HepG2 (cell line): ENCODE measurements around the gene CADPS. TPM values are rescaled to one million over a fixed set of nuclear protein-coding genes. Genes with fewer than 3 reads are reported as not detected.

ENCODE experiments used
- ATAC-seq: fragments of 200-7000 bp; cut with Tn5 transposase; 3 replicates; pipeline ENCODE4 v1.9.1; 2020; ENCODE audit warnings: mild to moderate bottlenecking, moderate library complexity
- BruUV-seq: library from RNA; stranded (reverse); fragments of 400-500 nt; replicated peaks from 2 replicates; lab custom pipeline; 2021; lab: Mats Ljungman, UMichigan
- CTCF ChIA-PET: fragments of 300-600 bp; formaldehyde crosslinking; extraction: SDS; loops from one replicate; lab custom pipeline; 2021; ENCODE audit warnings: low total read pairs, inconsistent platforms, low intra/inter-chr PET ratio; lab: Yijun Ruan, JAX
- POLR2A ChIA-PET: fragments of 350-600 bp; sonication (Branson Sonifier 250); formaldehyde crosslinking; loops from one replicate; lab custom pipeline; 2020; ENCODE audit warnings: antibody characterized with exemption, inconsistent platforms; lab: Yijun Ruan, JAX
- DNase-seq: peaks from one replicate; pipeline ENCODE4 v3.0.0-alpha.2; 2015; ENCODE audit warnings: low spot score
- FAIRE-seq: peaks from 3 replicates; lab custom pipeline; 2011; peaks lifted over from hg19 to GRCh38; lab: Jason Lieb, UNC
- H2AFZ ChIP-seq: one replicate; pipeline ENCODE4 v1.6.1; 2011; ENCODE audit warnings: low read length, inconsistent platforms
- H3K27ac ChIP-seq: fragments of 300-600 bp; 3 replicates; pipeline ENCODE4 v1.8.0; 2011; ENCODE audit warnings: mixed run types, mild to moderate bottlenecking, mixed read lengths, low read length, inconsistent platforms; ENCODE audit not compliant: insufficient read depth; ENCODE audit errors: extremely low read length
- H3K27me3 ChIP-seq, 2 experiments: fragments of 200-600 bp in 1 of 2; 2 replicates in 1 of 2; 3 replicates in 1 of 2; pipeline versions ENCODE4 v1.6.0 to v1.8.0; 2011; ENCODE audit warnings: low read length in 2 of 2, mild to moderate bottlenecking in 2 of 2, moderate library complexity in 2 of 2, inconsistent platforms in 1 of 2; ENCODE audit not compliant: insufficient read depth in 2 of 2, control insufficient read depth in 1 of 2
- H3K36me3 ChIP-seq, 2 experiments: fragments of 200-600 bp in 1 of 2; replicated peaks in 1 of 2; 2 replicates in 1 of 2; 3 replicates in 1 of 2; pipeline versions ENCODE4 v1.5.1 to v1.8.0; 2011; ENCODE audit warnings: low read length in 2 of 2, inconsistent platforms in 1 of 2; ENCODE audit not compliant: insufficient read depth in 2 of 2, control insufficient read depth in 1 of 2
- H3K4me1 ChIP-seq: 2 replicates; pipeline ENCODE4 v1.5.1; 2012; ENCODE audit warnings: low read length, inconsistent platforms; ENCODE audit not compliant: insufficient read depth
- H3K4me2 ChIP-seq: 2 replicates; pipeline ENCODE4 v1.6.0; 2011; ENCODE audit warnings: low read depth, low read length, inconsistent platforms
- H3K4me3 ChIP-seq, 3 experiments: fragments of 200-600 bp in 1 of 3; sonication (generic), shearing (Covaris generic) in 1 of 3; replicated peaks in 1 of 3; 2 replicates each; pipeline ENCODE4 v1.5.1; 2011 to 2016; ENCODE audit warnings: low read length in 3 of 3, inconsistent platforms in 2 of 3, low read depth in 2 of 3, mild to moderate bottlenecking in 2 of 3, control low read depth in 1 of 3, mixed read lengths in 1 of 3; ENCODE audit not compliant: insufficient read depth in 1 of 3
- H3K79me2 ChIP-seq: one replicate; pipeline ENCODE4 v1.6.1; 2011; ENCODE audit warnings: low read length, inconsistent platforms; ENCODE audit not compliant: insufficient read depth
- H3K9ac ChIP-seq: 2 replicates; pipeline ENCODE4 v1.6.0; 2011; ENCODE audit warnings: mild to moderate bottlenecking, low read depth, low read length, inconsistent platforms; ENCODE audit not compliant: insufficient read depth
- H3K9me3 ChIP-seq: 2 replicates; pipeline ENCODE4 v1.5.1; 2012; ENCODE audit warnings: mild to moderate bottlenecking, low read length
- H4K20me1 ChIP-seq: 2 replicates; pipeline ENCODE4 v1.6.0; 2011; ENCODE audit warnings: inconsistent platforms, mild to moderate bottlenecking, low read length, moderate library complexity; ENCODE audit not compliant: insufficient read depth
- FOXA3 ChIP-seq: IDR thresholded peaks from 2 replicates; pipeline ENCODE4 v1.6.1; 2016; ENCODE audit warnings: missing genetic modification reagents, missing compliant biosample characterization
- GATAD2A ChIP-seq: IDR thresholded peaks from 2 replicates; pipeline ENCODE4 v1.6.1; 2016
- MAFF ChIP-seq: IDR thresholded peaks from 2 replicates; pipeline ENCODE4 v1.6.1; 2011; ENCODE audit warnings: low read depth, low read length, improper control_type of control experiment
- MBD4 ChIP-seq: IDR thresholded peaks from 2 replicates; pipeline ENCODE4 v1.6.1; 2012; ENCODE audit warnings: low read length, inconsistent platforms, borderline replicate concordance
- SATB2 ChIP-seq: sonication (generic); formaldehyde crosslinking; IDR thresholded peaks from 2 replicates; pipeline ENCODE4 v1.5.0; 2020; ENCODE audit warnings: missing genetic modification reagents
- SKI ChIP-seq: fragments of 450-650 bp; IDR thresholded peaks from one replicate; pipeline ENCODE4 v1.6.1; 2018; ENCODE audit warnings: mild to moderate bottlenecking; ENCODE audit not compliant: partially characterized antibody
- TAF15 ChIP-seq: fragments of 200-400 bp; formaldehyde crosslinking; IDR thresholded peaks from one replicate; pipeline ENCODE4 v1.6.1; 2018; ENCODE audit warnings: mild to moderate bottlenecking, low read depth, low read length; ENCODE audit not compliant: poor library complexity, severe bottlenecking
- ZBTB14 ChIP-seq: sonication (generic); formaldehyde crosslinking; IDR thresholded peaks from 2 replicates; pipeline ENCODE4 v1.4.0; 2020; ENCODE audit warnings: missing genetic modification reagents
- ZC3H4 ChIP-seq: sonication (generic); formaldehyde crosslinking; IDR thresholded peaks from 2 replicates; pipeline ENCODE4 v1.4.0; 2020; ENCODE audit warnings: missing genetic modification reagents, borderline replicate concordance
- ZKSCAN5 ChIP-seq: sonication (generic); formaldehyde crosslinking; IDR thresholded peaks from 2 replicates; pipeline ENCODE4 v1.5.1; 2020; ENCODE audit warnings: mild to moderate bottlenecking, missing genetic modification reagents
- ZNF253 ChIP-seq: sonication (generic); formaldehyde crosslinking; IDR thresholded peaks from 2 replicates; pipeline ENCODE4 v1.8.0; 2022; ENCODE audit warnings: mild to moderate bottlenecking, missing genetic modification reagents, borderline replicate concordance
- ZNF777 ChIP-seq: sonication (generic); formaldehyde crosslinking; IDR thresholded peaks from 2 replicates; pipeline ENCODE4 v1.4.0; 2020; ENCODE audit warnings: missing genetic modification reagents
- ZZZ3 ChIP-seq: sonication (generic); formaldehyde crosslinking; IDR thresholded peaks from 2 replicates; pipeline ENCODE4 v1.4.0; 2020; ENCODE audit warnings: missing genetic modification reagents, mild to moderate bottlenecking, borderline replicate concordance
- WGBS: methylation state at CpG from one replicate; pipeline ENCODE4 v1.1.6; 2017; ENCODE audit warnings: low lambda C conversion rate; 5-methylcytosine and 5-hydroxymethylcytosine counted together
- in situ Hi-C: cut with HindIII; loops from 2 replicates; pipeline ENCODE4 v1.10.0; 2017; ENCODE audit warnings: low pct_unique_long_range_greater_than_20kb; ENCODE audit not compliant: extremely low pct_ligation_motif_present
- intact Hi-C: fragments of 100-400 bp; cut with micrococcal nuclease; formaldehyde crosslinking; loops from one replicate; pipeline ENCODE4 v1.10.0; 2022; ENCODE audit not compliant: unreplicated experiment
- polyA plus RNA-seq, 8 experiments: library from polyadenylated mRNA; depleted of rRNA in 3 of 8; stranded (reverse) in 7 of 8; unstranded in 1 of 8; fragments of >200 nt; fragmentation: Illumina TruSeq in 4 of 8; extraction: Trizol in 4 of 8; gene quantifications; 2 replicates each; pipeline versions ENCODE4 v1.2.1 to v1.2.3, GENCODE V29; 2011 to 2016; ENCODE audit warnings: low read depth in 4 of 8, missing spikeins in 1 of 8, mixed read lengths in 1 of 8; ENCODE audit not compliant: insufficient read depth in 1 of 8
- total RNA-seq, 5 experiments: library from RNA; depleted of rRNA; stranded (reverse); fragments of >200 nt; fragmentation: Illumina TruSeq; extraction: Trizol; gene quantifications; 2 replicates each; pipeline ENCODE4 v1.2.3, GENCODE V29; 2016; ENCODE audit warnings: low read depth in 1 of 5
- TF ChIP-seq, protein P1 (sequence below): IDR thresholded peaks from 2 replicates; pipeline ENCODE4 v1.6.1; 2012; ENCODE audit warnings: low read length, improper control_type of control experiment
- TF ChIP-seq, protein P2 (sequence below): sonication (generic); formaldehyde crosslinking; IDR thresholded peaks from 2 replicates; pipeline ENCODE4 v1.5.0; 2020; ENCODE audit warnings: missing genetic modification reagents
- TF ChIP-seq, protein P3 (sequence below): sonication (generic); formaldehyde crosslinking; IDR thresholded peaks from 2 replicates; pipeline ENCODE4 v1.5.0; 2020; ENCODE audit warnings: mild to moderate bottlenecking, missing genetic modification reagents

The CADPS gene
- total and polyA plus RNA-seq, 2 of the 13 experiments (the other 11 are each of a cell fraction or from before 2014, with no cell fraction given) = not detected

- no TSS peak for BruUV-seq
- H3K9me3 ChIP-seq = no peaks in the 10 kb centered on the region
- FAIRE-seq (no peak), DNase-seq (no peak), ATAC-seq (no peak)
- ChIA-PET POLR2A (no interaction called here), CTCF (no interaction called here)
- no peak overlapping the region for H3K27ac ChIP-seq
- H3K79me2 ChIP-seq = no peaks in the 10 kb centered on the region
- in situ Hi-C loops = no loop called here
- 5% methylated on average over 1 of the region's 1 CpG for WGBS
- no peaks in the 10 kb centered on the region for H3K36me3 ChIP-seq
- no peak overlapping the region for H2AFZ ChIP-seq
- H4K20me1 ChIP-seq = no peaks in the 10 kb centered on the region
- H3K4me1 ChIP-seq = no peaks in the 10 kb centered on the region
- H3K9ac ChIP-seq = no peak overlapping the region
- intact Hi-C loops = no loop called here
- H3K27me3 ChIP-seq = no peaks in the 10 kb centered on the region
- no peak overlapping the region for H3K4me2 ChIP-seq
- no peak overlapping the region for H3K4me3 ChIP-seq
- TF ChIP-seq ZZZ3 (CRISPR knock-in tag) (no peak), MAFF (no peak), ZNF777 (no peak), ZBTB14 (no peak), SKI (no peak), ZC3H4 (no peak), ZNF253 (CRISPR knock-in tag) (no peak), SATB2 (CRISPR knock-in tag) (no peak), GATAD2A (no peak), MBD4 (no peak), ZKSCAN5 (CRISPR knock-in tag) (no peak), TAF15 (no peak), FOXA3 (CRISPR knock-in tag) (no peak)
- TF ChIP-seq, protein P1, sequence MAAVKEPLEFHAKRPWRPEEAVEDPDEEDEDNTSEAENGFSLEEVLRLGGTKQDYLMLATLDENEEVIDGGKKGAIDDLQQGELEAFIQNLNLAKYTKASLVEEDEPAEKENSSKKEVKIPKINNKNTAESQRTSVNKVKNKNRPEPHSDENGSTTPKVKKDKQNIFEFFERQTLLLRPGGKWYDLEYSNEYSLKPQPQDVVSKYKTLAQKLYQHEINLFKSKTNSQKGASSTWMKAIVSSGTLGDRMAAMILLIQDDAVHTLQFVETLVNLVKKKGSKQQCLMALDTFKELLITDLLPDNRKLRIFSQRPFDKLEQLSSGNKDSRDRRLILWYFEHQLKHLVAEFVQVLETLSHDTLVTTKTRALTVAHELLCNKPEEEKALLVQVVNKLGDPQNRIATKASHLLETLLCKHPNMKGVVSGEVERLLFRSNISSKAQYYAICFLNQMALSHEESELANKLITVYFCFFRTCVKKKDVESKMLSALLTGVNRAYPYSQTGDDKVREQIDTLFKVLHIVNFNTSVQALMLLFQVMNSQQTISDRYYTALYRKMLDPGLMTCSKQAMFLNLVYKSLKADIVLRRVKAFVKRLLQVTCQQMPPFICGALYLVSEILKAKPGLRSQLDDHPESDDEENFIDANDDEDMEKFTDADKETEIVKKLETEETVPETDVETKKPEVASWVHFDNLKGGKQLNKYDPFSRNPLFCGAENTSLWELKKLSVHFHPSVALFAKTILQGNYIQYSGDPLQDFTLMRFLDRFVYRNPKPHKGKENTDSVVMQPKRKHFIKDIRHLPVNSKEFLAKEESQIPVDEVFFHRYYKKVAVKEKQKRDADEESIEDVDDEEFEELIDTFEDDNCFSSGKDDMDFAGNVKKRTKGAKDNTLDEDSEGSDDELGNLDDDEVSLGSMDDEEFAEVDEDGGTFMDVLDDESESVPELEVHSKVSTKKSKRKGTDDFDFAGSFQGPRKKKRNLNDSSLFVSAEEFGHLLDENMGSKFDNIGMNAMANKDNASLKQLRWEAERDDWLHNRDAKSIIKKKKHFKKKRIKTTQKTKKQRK = no peak
- TF ChIP-seq, protein P2, sequence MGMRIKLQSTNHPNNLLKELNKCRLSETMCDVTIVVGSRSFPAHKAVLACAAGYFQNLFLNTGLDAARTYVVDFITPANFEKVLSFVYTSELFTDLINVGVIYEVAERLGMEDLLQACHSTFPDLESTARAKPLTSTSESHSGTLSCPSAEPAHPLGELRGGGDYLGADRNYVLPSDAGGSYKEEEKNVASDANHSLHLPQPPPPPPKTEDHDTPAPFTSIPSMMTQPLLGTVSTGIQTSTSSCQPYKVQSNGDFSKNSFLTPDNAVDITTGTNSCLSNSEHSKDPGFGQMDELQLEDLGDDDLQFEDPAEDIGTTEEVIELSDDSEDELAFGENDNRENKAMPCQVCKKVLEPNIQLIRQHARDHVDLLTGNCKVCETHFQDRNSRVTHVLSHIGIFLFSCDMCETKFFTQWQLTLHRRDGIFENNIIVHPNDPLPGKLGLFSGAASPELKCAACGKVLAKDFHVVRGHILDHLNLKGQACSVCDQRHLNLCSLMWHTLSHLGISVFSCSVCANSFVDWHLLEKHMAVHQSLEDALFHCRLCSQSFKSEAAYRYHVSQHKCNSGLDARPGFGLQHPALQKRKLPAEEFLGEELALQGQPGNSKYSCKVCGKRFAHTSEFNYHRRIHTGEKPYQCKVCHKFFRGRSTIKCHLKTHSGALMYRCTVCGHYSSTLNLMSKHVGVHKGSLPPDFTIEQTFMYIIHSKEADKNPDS = no peak
- TF ChIP-seq, protein P3, sequence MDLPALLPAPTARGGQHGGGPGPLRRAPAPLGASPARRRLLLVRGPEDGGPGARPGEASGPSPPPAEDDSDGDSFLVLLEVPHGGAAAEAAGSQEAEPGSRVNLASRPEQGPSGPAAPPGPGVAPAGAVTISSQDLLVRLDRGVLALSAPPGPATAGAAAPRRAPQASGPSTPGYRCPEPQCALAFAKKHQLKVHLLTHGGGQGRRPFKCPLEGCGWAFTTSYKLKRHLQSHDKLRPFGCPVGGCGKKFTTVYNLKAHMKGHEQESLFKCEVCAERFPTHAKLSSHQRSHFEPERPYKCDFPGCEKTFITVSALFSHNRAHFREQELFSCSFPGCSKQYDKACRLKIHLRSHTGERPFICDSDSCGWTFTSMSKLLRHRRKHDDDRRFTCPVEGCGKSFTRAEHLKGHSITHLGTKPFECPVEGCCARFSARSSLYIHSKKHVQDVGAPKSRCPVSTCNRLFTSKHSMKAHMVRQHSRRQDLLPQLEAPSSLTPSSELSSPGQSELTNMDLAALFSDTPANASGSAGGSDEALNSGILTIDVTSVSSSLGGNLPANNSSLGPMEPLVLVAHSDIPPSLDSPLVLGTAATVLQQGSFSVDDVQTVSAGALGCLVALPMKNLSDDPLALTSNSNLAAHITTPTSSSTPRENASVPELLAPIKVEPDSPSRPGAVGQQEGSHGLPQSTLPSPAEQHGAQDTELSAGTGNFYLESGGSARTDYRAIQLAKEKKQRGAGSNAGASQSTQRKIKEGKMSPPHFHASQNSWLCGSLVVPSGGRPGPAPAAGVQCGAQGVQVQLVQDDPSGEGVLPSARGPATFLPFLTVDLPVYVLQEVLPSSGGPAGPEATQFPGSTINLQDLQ = no peak
Measured at GRCh38 chr3:62604751-62605351, 270.4 kb downstream of the CADPS start.
